ENCODE results near the gene TGIF1.

DNA sequence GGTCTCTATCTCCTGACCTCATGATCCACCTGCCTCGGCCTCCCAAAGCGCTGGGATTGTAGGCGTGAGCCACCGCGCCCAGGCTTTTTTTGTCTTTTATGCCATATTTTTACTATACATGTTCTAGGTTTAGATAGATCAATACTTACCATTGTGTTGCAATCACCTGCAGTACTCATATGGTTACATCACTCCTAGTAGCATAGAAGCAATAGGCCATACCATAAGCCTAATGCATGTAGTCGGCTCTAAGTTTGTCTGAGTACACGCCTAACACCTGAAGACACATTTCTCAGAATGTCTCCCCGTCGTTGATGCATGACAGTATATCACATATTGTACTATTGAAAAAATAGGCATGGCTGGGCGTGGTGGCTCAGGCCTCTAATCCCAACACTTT is 27.1 kb upstream of the TGIF1 start:
- TF ChIP-seq, protein P1, sequence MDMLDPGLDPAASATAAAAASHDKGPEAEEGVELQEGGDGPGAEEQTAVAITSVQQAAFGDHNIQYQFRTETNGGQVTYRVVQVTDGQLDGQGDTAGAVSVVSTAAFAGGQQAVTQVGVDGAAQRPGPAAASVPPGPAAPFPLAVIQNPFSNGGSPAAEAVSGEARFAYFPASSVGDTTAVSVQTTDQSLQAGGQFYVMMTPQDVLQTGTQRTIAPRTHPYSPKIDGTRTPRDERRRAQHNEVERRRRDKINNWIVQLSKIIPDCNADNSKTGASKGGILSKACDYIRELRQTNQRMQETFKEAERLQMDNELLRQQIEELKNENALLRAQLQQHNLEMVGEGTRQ (IDR thresholded peaks at IDR 0.05; ENCODE audit: low read depth, low read length) = no peak
- TF ChIP-seq, protein P2, sequence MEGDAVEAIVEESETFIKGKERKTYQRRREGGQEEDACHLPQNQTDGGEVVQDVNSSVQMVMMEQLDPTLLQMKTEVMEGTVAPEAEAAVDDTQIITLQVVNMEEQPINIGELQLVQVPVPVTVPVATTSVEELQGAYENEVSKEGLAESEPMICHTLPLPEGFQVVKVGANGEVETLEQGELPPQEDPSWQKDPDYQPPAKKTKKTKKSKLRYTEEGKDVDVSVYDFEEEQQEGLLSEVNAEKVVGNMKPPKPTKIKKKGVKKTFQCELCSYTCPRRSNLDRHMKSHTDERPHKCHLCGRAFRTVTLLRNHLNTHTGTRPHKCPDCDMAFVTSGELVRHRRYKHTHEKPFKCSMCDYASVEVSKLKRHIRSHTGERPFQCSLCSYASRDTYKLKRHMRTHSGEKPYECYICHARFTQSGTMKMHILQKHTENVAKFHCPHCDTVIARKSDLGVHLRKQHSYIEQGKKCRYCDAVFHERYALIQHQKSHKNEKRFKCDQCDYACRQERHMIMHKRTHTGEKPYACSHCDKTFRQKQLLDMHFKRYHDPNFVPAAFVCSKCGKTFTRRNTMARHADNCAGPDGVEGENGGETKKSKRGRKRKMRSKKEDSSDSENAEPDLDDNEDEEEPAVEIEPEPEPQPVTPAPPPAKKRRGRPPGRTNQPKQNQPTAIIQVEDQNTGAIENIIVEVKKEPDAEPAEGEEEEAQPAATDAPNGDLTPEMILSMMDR (conservative IDR thresholded peaks at IDR 0.05; ENCODE audit: low read depth, low read length) = no peak
- TF ChIP-seq NFE2L2 (IDR thresholded peaks at IDR 0.05; ENCODE audit: low read depth, low read length) (no peak), CHD1 (IDR thresholded peaks at IDR 0.05; ENCODE audit: low read depth, low read length) (no peak), POLR2A (IDR thresholded peaks at IDR 0.05; ENCODE audit: low read depth, low read length) (no peak), RFX5 (IDR thresholded peaks at IDR 0.05; ENCODE audit: low read depth, low read length) (no peak), MAZ (IDR thresholded peaks at IDR 0.05; ENCODE audit: borderline replicate concordance, low read depth, low read length) (no peak), MXI1 (IDR thresholded peaks at IDR 0.05; ENCODE audit: borderline replicate concordance, low read depth, low read length) (no peak), CEBPB (IDR thresholded peaks at IDR 0.05; ENCODE audit: low read depth, low read length) (peak; percentile 18; the same call in 1 of the 2 replicates), MAFK (IDR thresholded peaks at IDR 0.05; ENCODE audit: low read depth, low read length) (no peak), RCOR1 (IDR thresholded peaks at IDR 0.05; ENCODE audit: insufficient replicate concordance, low read length) (no peak)
- TF ChIP-seq, protein P3, sequence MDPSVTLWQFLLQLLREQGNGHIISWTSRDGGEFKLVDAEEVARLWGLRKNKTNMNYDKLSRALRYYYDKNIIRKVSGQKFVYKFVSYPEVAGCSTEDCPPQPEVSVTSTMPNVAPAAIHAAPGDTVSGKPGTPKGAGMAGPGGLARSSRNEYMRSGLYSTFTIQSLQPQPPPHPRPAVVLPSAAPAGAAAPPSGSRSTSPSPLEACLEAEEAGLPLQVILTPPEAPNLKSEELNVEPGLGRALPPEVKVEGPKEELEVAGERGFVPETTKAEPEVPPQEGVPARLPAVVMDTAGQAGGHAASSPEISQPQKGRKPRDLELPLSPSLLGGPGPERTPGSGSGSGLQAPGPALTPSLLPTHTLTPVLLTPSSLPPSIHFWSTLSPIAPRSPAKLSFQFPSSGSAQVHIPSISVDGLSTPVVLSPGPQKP (IDR thresholded peaks at IDR 0.05; ENCODE audit: borderline replicate concordance, low read depth, low read length) = no peak

Data from IMR-90 (cell line).